ENCODE data around the gene BCL2L14. TPM values are rescaled to one million over a fixed set of nuclear protein-coding genes. Genes with fewer than 3 reads are reported as not detected.

BCL2L14 gene
- total RNA-seq, 1 donor: not detected

GRCh38 chr12:12072064-12072760, 1.5 kb downstream of the BCL2L14 start:
- DNase-seq (ENCODE audit: low read depth): no peak
- no peak overlapping the region for H3K4me3 ChIP-seq (ENCODE audit: low read depth, low read length)
- no peak for TF ChIP-seq CTCF (IDR thresholded peaks at IDR 0.05; ENCODE audit: insufficient read depth, low read depth, low read length)

DNA sequence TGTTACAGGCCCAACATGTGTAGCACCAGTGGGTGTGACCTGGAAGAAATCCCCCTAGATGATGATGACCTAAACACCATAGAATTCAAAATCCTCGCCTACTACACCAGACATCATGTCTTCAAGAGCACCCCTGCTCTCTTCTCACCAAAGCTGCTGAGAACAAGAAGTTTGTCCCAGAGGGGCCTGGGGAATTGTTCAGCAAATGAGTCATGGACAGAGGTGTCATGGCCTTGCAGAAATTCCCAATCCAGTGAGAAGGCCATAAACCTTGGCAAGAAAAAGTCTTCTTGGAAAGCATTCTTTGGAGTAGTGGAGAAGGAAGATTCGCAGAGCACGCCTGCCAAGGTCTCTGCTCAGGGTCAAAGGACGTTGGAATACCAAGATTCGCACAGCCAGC, 8.6 kb downstream of the BCL2L14 start:
- no peak for TF ChIP-seq CTCF (IDR thresholded peaks at IDR 0.05; ENCODE audit: insufficient read depth, low read depth, low read length)
- no peak overlapping the region for H3K4me3 ChIP-seq (ENCODE audit: low read depth, low read length)
- DNase-seq (ENCODE audit: low read depth): no peak

DNA sequence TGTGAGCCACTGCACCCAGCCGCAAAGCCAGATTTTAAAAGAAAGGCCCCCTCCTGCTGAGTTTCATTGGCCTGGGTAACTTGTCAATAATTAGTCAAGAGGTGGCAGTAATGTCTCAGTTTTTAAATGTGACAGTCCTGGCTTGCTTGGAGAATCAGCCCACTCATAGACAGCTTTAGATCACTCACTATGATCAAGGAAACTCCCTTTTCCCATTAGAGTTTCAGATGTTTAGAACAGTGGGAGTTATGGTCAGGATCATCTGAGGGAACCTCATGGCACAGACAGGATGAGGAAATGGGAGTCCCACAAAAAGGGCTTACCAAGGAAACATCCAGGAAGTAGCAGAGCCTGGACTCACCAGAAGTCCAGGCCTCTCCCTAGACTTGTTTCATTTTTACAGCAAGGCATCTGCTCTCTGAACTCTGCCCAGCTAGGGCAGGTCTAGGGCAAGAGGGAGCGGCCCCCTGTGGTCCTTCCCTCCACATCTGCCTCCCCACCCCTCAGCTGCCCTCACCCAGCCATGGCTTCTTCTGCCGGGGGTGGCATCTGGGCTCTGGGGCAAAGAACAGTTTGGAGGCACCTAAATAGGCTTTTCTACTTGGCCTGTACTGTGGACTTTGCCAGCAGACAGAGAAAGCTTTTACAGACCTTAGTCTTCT, 11.2 kb downstream of the BCL2L14 start:
- H3K4me3 ChIP-seq (ENCODE audit: low read depth, low read length): no peak overlapping the region
- DNase-seq (ENCODE audit: low read depth): peak; percentile 70
- TF ChIP-seq CTCF (IDR thresholded peaks at IDR 0.05; ENCODE audit: insufficient read depth, low read depth, low read length): peak; percentile 36

DNA sequence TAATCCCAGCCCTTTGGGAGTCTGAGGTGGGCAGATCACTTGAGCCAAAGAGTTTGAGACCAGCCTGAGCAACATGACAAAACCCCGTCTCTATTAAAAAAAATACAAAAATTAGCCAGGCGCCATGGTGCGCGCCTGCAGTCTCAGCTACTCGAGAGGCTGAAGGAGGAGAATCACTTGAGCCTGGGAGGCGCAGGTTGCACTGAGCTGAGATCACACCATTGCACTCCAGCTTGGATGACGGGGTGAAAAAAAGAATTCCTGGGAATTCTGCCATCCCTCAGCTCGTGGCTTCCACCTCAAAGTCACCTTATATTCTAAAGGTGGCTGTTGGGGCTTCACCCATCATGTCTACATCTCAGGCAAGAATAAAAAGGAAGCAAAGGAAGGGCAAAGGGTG, 12.9 kb downstream of the BCL2L14 start:
- no peak overlapping the region for H3K4me3 ChIP-seq (ENCODE audit: low read depth, low read length)
- no peak for DNase-seq (ENCODE audit: low read depth)
- TF ChIP-seq CTCF (IDR thresholded peaks at IDR 0.05; ENCODE audit: insufficient read depth, low read depth, low read length): no peak

GRCh38 chr12:12086362-12086761, 15.6 kb downstream of the BCL2L14 start:
- no peak for TF ChIP-seq CTCF (IDR thresholded peaks at IDR 0.05; ENCODE audit: insufficient read depth, low read depth, low read length)
- no peak overlapping the region for H3K4me3 ChIP-seq (ENCODE audit: low read depth, low read length)
- DNase-seq (ENCODE audit: low read depth): no peak

DNA sequence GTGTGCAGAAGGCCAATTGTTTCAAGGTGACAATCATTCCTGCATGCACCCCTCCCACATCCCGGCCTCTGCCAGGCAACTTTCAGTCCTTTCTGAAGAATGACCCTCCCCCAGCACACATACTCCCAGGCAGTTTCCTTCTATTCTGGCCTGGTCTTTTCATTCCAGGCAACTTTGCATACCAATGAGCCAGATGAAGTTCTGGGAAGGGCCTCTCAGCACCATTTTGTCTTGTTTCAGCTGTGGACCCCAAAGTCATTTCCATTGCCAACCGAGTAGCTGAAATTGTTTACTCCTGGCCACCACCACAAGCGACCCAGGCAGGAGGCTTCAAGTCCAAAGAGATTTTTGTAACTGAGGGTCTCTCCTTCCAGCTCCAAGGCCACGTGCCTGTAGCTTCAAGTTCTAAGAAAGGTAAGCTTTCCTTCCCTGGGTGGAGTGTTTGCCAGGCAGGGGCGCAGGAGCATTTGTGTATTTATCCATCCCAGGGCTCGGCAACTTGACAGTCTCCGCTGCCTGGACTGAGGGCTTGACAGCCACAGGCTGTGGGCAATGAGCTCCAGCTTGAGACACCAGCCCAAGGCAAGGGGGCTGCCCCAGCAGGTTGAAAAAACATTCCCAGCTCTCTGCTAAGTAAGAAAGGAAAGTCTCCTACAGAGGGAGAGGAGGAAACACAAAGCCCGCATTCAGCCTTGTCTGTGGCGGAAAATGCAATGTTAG, 16.4 kb downstream of the BCL2L14 start:
- TF ChIP-seq CTCF (IDR thresholded peaks at IDR 0.05; ENCODE audit: insufficient read depth, low read depth, low read length): no peak
- no peak for DNase-seq (ENCODE audit: low read depth)
- H3K4me3 ChIP-seq (ENCODE audit: low read depth, low read length): no peak overlapping the region
